Endothelial cell of umbilical vein (primary cell): Measurements from ENCODE around the gene CD248. TPM values are rescaled to one million over a fixed set of nuclear protein-coding genes. Genes with fewer than 3 reads are reported as not detected.

Experiments used
- BruUV-seq: library from RNA; stranded (reverse); fragments of 400-500 nt; replicated peaks from 2 replicates; lab custom pipeline; 2021; lab: Mats Ljungman, UMichigan
- CTCF ChIA-PET: fragments of 300-600, 350-600 bp; sonication (Branson Sonifier 250); formaldehyde crosslinking; loops from one replicate; lab custom pipeline; 2021; ENCODE audit warnings: antibody characterized with exemption, inconsistent platforms; lab: Charles Lee
- POLR2A ChIA-PET: fragments of 300-600, 350-600 bp; sonication (Branson Sonifier 250); formaldehyde crosslinking; loops from one replicate; lab custom pipeline; 2021; ENCODE audit warnings: antibody characterized with exemption, inconsistent platforms; lab: Charles Lee
- DNase-seq: peaks from one replicate; pipeline ENCODE4 v3.0.0-alpha.2; 2011; ENCODE audit warnings: low read depth, low spot score
- FAIRE-seq: peaks from 2 replicates; lab custom pipeline; 2011; peaks lifted over from hg19 to GRCh38; lab: Jason Lieb, UNC
- H2AFZ ChIP-seq: 2 replicates; pipeline ENCODE4 v1.6.0; 2012; ENCODE audit warnings: low read depth, low read length, control low read depth, inconsistent platforms
- H3K27ac ChIP-seq: 2 replicates; pipeline ENCODE4 v1.5.1; 2011; ENCODE audit warnings: low read depth, mild to moderate bottlenecking, control low read depth, low read length, moderate library complexity; ENCODE audit not compliant: insufficient read depth
- H3K27me3 ChIP-seq, 2 experiments: 2 replicates each; pipeline versions ENCODE4 v1.6.0 to v1.6.1; 2011; ENCODE audit warnings: low read length in 2 of 2, mixed read lengths in 1 of 2; ENCODE audit not compliant: control insufficient read depth in 2 of 2, insufficient read depth in 2 of 2
- H3K36me3 ChIP-seq, 2 experiments: 2 replicates in 1 of 2; 3 replicates in 1 of 2; pipeline ENCODE4 v1.5.1; 2011; ENCODE audit warnings: low read length in 2 of 2, mild to moderate bottlenecking in 1 of 2, moderate library complexity in 1 of 2; ENCODE audit not compliant: control insufficient read depth in 2 of 2, insufficient read depth in 2 of 2; ENCODE audit errors: extremely low read depth in 1 of 2
- H3K4me1 ChIP-seq: 3 replicates; pipeline ENCODE4 v1.5.1; 2011; ENCODE audit warnings: mild to moderate bottlenecking, low read length; ENCODE audit not compliant: control insufficient read depth, insufficient read depth; ENCODE audit errors: extremely low read depth
- H3K4me2 ChIP-seq: 2 replicates; pipeline ENCODE4 v1.6.1; 2011; ENCODE audit warnings: low read length, control low read depth, mixed read lengths; ENCODE audit not compliant: insufficient read depth
- H3K4me3 ChIP-seq, 3 experiments: fragments of 200-600 bp in 1 of 3; sonication (generic), shearing (Covaris generic) in 1 of 3; replicated peaks in 1 of 3; 2 replicates each; pipeline ENCODE4 v1.5.1; 2011 to 2016; ENCODE audit warnings: control low read depth in 3 of 3, low read length in 3 of 3, mild to moderate bottlenecking in 2 of 3, inconsistent platforms in 1 of 3, low read depth in 1 of 3, moderate library complexity in 1 of 3; ENCODE audit not compliant: insufficient read depth in 1 of 3
- H3K79me2 ChIP-seq: 2 replicates; pipeline ENCODE4 v1.6.0; 2012; ENCODE audit warnings: low read length, inconsistent platforms; ENCODE audit not compliant: control insufficient read depth, insufficient read depth
- H3K9ac ChIP-seq: replicated peaks from 2 replicates; pipeline ENCODE3; 2011; ENCODE audit warnings: low read length, control low read depth; ENCODE audit not compliant: insufficient read depth; ENCODE audit errors: extremely low read depth
- H3K9me1 ChIP-seq: replicated peaks from 3 replicates; pipeline ENCODE4 v1.6.0; 2011; ENCODE audit warnings: mild to moderate bottlenecking, low read length; ENCODE audit not compliant: control insufficient read depth, insufficient read depth; ENCODE audit errors: extremely low read depth
- H3K9me3 ChIP-seq: replicated peaks from 2 replicates; pipeline ENCODE4 v1.5.1; 2012; ENCODE audit warnings: low read length, inconsistent platforms; ENCODE audit not compliant: control insufficient read depth, insufficient read depth
- H4K20me1 ChIP-seq: replicated peaks from 2 replicates; pipeline ENCODE3; 2011; ENCODE audit warnings: mild to moderate bottlenecking, low read length; ENCODE audit not compliant: control insufficient read depth, insufficient read depth; ENCODE audit errors: extremely low read depth
- EZH2 ChIP-seq: IDR thresholded peaks from 2 replicates; pipeline ENCODE4 v1.6.1; 2012; ENCODE audit warnings: borderline replicate concordance, low read depth, mild to moderate bottlenecking, moderate library complexity, low read length, inconsistent platforms; ENCODE audit not compliant: severe bottlenecking
- FOS ChIP-seq: IDR thresholded peaks from 2 replicates; pipeline ENCODE4 v1.6.1; 2011; ENCODE audit warnings: mild to moderate bottlenecking, low read length, moderate library complexity, borderline replicate concordance; ENCODE audit not compliant: insufficient read depth
- GATA2 ChIP-seq: IDR thresholded peaks from 2 replicates; pipeline ENCODE4 v1.7.0; 2011; ENCODE audit warnings: low read depth, mild to moderate bottlenecking, moderate library complexity, mixed read lengths, low read length; ENCODE audit not compliant: insufficient read length, insufficient read depth
- JUN ChIP-seq: IDR thresholded peaks from 2 replicates; pipeline ENCODE4 v1.6.1; 2011; ENCODE audit warnings: borderline replicate concordance, low read depth; ENCODE audit not compliant: insufficient read length, insufficient read depth
- MYC ChIP-seq: IDR thresholded peaks from one replicate; pipeline ENCODE4 v1.6.1; 2011; ENCODE audit warnings: mild to moderate bottlenecking, low read depth, low read length
- POLR2A ChIP-seq: IDR thresholded peaks from 2 replicates; pipeline ENCODE4 v1.6.1; 2012; ENCODE audit warnings: low read depth, mild to moderate bottlenecking, control low read depth, low read length
- POLR2AphosphoS5 ChIP-seq: IDR thresholded peaks from 2 replicates; pipeline ENCODE4 v1.6.1; 2012; ENCODE audit warnings: low read depth, mild to moderate bottlenecking, control low read depth, low read length, moderate library complexity; ENCODE audit not compliant: insufficient read depth
- dilution Hi-C: fragments of 300-500 bp; cut with MboI; formaldehyde crosslinking; loops from one replicate; pipeline ENCODE4 v1.15.0; 2019; ENCODE audit warnings: low sequenced_read_pairs; ENCODE audit not compliant: extremely low pct_ligation_motif_present
- intact Hi-C: fragments of 100-400 bp; cut with micrococcal nuclease; formaldehyde crosslinking; loops from one replicate; pipeline ENCODE4 v1.10.0; 2022
- polyA plus RNA-seq, 4 experiments: library from polyadenylated mRNA; depleted of rRNA in 3 of 4; stranded (reverse) in 3 of 4; unstranded in 1 of 4; fragments of >200 nt; gene quantifications; 2 replicates each; pipeline versions ENCODE4 v1.2.1 to v1.2.3, GENCODE V29; 2011 to 2012; ENCODE audit warnings: missing spikeins in 1 of 4
- total RNA-seq: library from RNA; stranded (reverse); gene quantifications from 2 replicates; pipeline ENCODE4 v1.2.3, GENCODE V29; 2021
- TF ChIP-seq, protein P1 (sequence below), 2 donors: IDR thresholded peaks; 1 replicate in 1 of 2; 2 replicates in 1 of 2; pipeline ENCODE4 v1.5.1; 2011; ENCODE audit warnings: low read length in 2 of 2, mild to moderate bottlenecking in 2 of 2, moderate library complexity in 2 of 2, control low read depth in 1 of 2, inconsistent platforms in 1 of 2, low read depth in 1 of 2; ENCODE audit not compliant: insufficient read depth in 1 of 2; ENCODE audit errors: extremely low read depth in 1 of 2
- TF ChIP-seq, protein P2 (sequence below): IDR thresholded peaks from 2 replicates; pipeline ENCODE4 v1.6.1; 2011; ENCODE audit not compliant: insufficient read depth, insufficient read length

CD248 gene
- total and polyA plus RNA-seq, 2 donors (not counting 3 experiments of a cell fraction or from before 2014, with no cell fraction given) = 0.10 TPM; not detected in 1

DNA sequence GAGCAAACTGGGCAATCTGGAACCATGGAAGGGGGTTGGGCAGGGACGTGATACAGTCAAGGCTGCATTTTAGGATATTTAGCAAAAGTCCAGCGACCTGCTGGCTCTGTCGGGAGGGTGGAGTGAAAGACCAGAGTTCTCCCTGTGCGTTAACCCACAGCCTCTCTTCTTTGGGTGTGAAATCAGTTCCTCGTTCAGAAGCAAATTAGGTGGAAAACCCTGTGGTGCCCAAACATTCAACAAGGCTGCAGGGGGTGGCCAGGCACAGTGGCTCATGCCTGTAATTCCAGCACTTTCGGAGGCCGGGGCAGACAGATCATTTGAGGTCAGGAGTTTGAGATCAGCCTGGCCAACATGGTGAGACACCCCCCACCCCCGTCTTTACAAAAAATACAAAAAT, 19.2 kb downstream of the CD248 start:
- Histone ChIP-seq H3K4me3 (no peak overlapping the region), H3K9me1 (no peaks in the 10 kb centered on the region), H3K9ac (no peak overlapping the region), H3K27me3 (peaks cover 5 to 11% of the 10 kb centered on the region in 2 experiments), H2AFZ (no peak overlapping the region), H3K79me2 (no peaks in the 10 kb centered on the region), H3K27ac (no peak overlapping the region), H4K20me1 (no peaks in the 10 kb centered on the region), H3K4me1 (no peaks in the 10 kb centered on the region), H3K9me3 (no peaks in the 10 kb centered on the region), H3K4me2 (no peak overlapping the region), H3K36me3 (no peaks in the 10 kb centered on the region)
- FAIRE-seq = no peak
- ChIA-PET CTCF (interaction anchor here (0.5 to 2.2 kb wide), 4 partner anchors 12 to 88 kb away, joined by 3 to 13 read pairs (median 4); no protein-coding TSS in a partner anchor), POLR2A (no interaction called here)
- intact Hi-C loops = no loop called here
- dilution Hi-C loops = no loop called here
- DNase-seq = no peak
- no peak for TF ChIP-seq GATA2
- no TSS peak for BruUV-seq

DNA sequence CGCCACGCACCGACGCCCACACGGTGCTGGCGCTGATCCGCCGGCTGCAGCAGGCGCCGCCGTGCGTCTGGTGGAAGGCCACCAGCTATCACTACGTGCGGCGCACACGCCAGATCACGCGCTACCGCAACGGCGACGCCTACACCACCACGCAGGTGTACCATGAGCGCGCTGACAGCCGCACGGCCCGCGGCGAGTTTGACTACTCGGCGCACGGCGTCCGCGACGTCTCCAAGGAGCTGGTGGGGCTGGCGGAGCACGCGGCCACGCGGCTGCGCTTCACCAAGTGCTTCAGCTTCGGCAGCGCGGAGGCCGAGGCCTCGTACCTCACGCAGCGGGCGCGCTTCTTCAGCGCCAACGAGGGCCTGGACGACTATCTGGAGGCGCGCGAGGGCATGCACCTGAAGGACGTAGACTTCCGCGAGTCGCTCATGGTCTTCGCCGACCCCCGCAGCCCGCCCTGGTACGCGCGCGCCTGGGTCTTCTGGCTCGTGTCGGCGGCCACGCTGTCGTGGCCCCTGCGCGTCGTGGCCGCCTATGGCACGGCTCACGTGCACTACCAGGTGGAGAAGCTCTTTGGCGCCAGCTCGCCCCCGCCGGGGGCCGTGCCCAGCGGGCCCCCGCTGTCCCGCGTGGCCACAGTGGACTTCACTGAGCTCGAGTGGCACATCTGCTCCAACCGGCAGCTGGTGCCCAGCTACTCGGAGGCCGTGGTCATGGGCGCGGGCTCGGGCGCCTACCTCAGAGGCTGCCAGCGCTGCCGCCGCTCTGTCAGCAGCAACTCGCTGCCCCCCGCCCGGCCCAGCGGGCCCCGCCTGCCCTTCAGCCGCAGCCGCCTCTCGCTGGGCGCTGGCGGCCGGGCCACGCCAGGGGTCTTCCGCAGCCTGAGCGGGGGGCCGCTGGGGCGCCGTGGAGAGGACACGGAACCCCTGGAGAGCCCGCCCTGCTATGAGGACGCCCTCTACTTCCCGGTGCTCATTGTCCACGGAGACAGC, 21.9 kb downstream of the CD248 start:
- H3K4me3 ChIP-seq = no peak overlapping the region
- no peak overlapping the region for H3K4me2 ChIP-seq
- H3K79me2 ChIP-seq = no peaks in the 10 kb centered on the region
- FAIRE-seq (no peak), DNase-seq (no peak)
- peaks cover 20 to 22% of the 10 kb centered on the region in 2 experiments for H3K27me3 ChIP-seq
- no peak overlapping the region for H3K27ac ChIP-seq
- H4K20me1 ChIP-seq = no peaks in the 10 kb centered on the region
- H3K4me1 ChIP-seq = peaks cover 3% of the 10 kb centered on the region
- H3K9me3 ChIP-seq = no peaks in the 10 kb centered on the region
- no peak for TF ChIP-seq EZH2
- TF ChIP-seq MYC = no peak
- TF ChIP-seq POLR2A = no peak
- TF ChIP-seq GATA2 = no peak
- TF ChIP-seq, protein P1, sequence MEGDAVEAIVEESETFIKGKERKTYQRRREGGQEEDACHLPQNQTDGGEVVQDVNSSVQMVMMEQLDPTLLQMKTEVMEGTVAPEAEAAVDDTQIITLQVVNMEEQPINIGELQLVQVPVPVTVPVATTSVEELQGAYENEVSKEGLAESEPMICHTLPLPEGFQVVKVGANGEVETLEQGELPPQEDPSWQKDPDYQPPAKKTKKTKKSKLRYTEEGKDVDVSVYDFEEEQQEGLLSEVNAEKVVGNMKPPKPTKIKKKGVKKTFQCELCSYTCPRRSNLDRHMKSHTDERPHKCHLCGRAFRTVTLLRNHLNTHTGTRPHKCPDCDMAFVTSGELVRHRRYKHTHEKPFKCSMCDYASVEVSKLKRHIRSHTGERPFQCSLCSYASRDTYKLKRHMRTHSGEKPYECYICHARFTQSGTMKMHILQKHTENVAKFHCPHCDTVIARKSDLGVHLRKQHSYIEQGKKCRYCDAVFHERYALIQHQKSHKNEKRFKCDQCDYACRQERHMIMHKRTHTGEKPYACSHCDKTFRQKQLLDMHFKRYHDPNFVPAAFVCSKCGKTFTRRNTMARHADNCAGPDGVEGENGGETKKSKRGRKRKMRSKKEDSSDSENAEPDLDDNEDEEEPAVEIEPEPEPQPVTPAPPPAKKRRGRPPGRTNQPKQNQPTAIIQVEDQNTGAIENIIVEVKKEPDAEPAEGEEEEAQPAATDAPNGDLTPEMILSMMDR (IDR thresholded peaks at IDR 0.05; ENCODE audit: extremely low read depth in 1 of 2, insufficient read depth in 1 of 2, low read depth in 1 of 2, low read length in 2 of 2) = no peak
- TF ChIP-seq, protein P2, sequence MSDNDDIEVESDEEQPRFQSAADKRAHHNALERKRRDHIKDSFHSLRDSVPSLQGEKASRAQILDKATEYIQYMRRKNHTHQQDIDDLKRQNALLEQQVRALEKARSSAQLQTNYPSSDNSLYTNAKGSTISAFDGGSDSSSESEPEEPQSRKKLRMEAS = no peak
- TF ChIP-seq FOS = no peak
- no peak for TF ChIP-seq JUN
- TF ChIP-seq POLR2AphosphoS5 = no peak
- H2AFZ ChIP-seq = no peak overlapping the region
- CTCF ChIA-PET = interaction anchor here (1.0 to 1.3 kb wide), 2 partner anchors 17 to 18 kb away, joined by 3 read pairs; no protein-coding TSS in a partner anchor
- H3K9ac ChIP-seq = no peak overlapping the region
- no peaks in the 10 kb centered on the region for H3K36me3 ChIP-seq
- dilution Hi-C loops (no loop called here), intact Hi-C loops (no loop called here)
- BruUV-seq = no TSS peak
- H3K9me1 ChIP-seq = no peaks in the 10 kb centered on the region
- POLR2A ChIA-PET = no interaction called here
